H9 (cell line): ENCODE data around the gene PPP1R26. TPM values are rescaled to one million over a fixed set of nuclear protein-coding genes. Genes with fewer than 3 reads are reported as not detected.

ENCODE experiments used
- DNase-seq: peaks from one replicate; pipeline ENCODE4 v3.0.0-alpha.2; 2017
- H2AFZ ChIP-seq: one replicate; pipeline ENCODE4 v1.6.1; 2013; ENCODE audit warnings: mild to moderate bottlenecking, low read length, control low read depth, moderate library complexity
- H2AK5ac ChIP-seq: 2 replicates; pipeline ENCODE4 v1.6.1; 2013; ENCODE audit warnings: low read length, control low read depth, mixed read lengths; ENCODE audit not compliant: insufficient read length
- H2BK120ac ChIP-seq: one replicate; pipeline ENCODE4 v1.6.1; 2013; ENCODE audit warnings: low read depth, mild to moderate bottlenecking, low read length, control low read depth, inconsistent platforms; ENCODE audit not compliant: poor library complexity, severe bottlenecking
- H2BK12ac ChIP-seq: 2 replicates; pipeline ENCODE4 v1.6.1; 2013; ENCODE audit warnings: low read length, control low read depth, mixed read lengths, low read depth; ENCODE audit not compliant: insufficient read length
- H2BK15ac ChIP-seq: 2 replicates; pipeline ENCODE4 v1.6.1; 2013; ENCODE audit warnings: low read depth, low read length, control low read depth
- H2BK20ac ChIP-seq: one replicate; pipeline ENCODE4 v1.6.1; 2013; ENCODE audit warnings: low read depth, mild to moderate bottlenecking, low read length, control low read depth, inconsistent platforms; ENCODE audit not compliant: poor library complexity, severe bottlenecking
- H2BK5ac ChIP-seq: 2 replicates; pipeline ENCODE4 v1.6.1; 2013; ENCODE audit warnings: low read length, control low read depth, mixed read lengths; ENCODE audit not compliant: insufficient read length
- H3K14ac ChIP-seq: 2 replicates; pipeline ENCODE4 v1.6.1; 2013; ENCODE audit warnings: low read length, control low read depth; ENCODE audit not compliant: insufficient read depth
- H3K18ac ChIP-seq: 2 replicates; pipeline ENCODE4 v1.6.1; 2013; ENCODE audit warnings: low read depth, mild to moderate bottlenecking, mixed read lengths, low read length, control low read depth; ENCODE audit not compliant: insufficient read length
- H3K23ac ChIP-seq: 2 replicates; pipeline ENCODE4 v1.6.1; 2013; ENCODE audit warnings: low read length, control low read depth, mixed read lengths, low read depth; ENCODE audit not compliant: insufficient read length
- H3K23me2 ChIP-seq: 2 replicates; pipeline ENCODE4 v1.6.1; 2013; ENCODE audit warnings: low read depth, mild to moderate bottlenecking, mixed read lengths, low read length, control low read depth; ENCODE audit not compliant: insufficient read length, poor library complexity, severe bottlenecking
- H3K27ac ChIP-seq: 2 replicates; pipeline ENCODE4 v1.5.1; 2013; ENCODE audit warnings: low read length, control low read depth, mixed read lengths, low read depth; ENCODE audit not compliant: insufficient read length
- H3K27me3 ChIP-seq: 2 replicates; pipeline ENCODE4 v1.6.1; 2013; ENCODE audit warnings: low read length, control low read depth, inconsistent platforms; ENCODE audit not compliant: insufficient read depth
- H3K4ac ChIP-seq: 2 replicates; pipeline ENCODE4 v1.6.1; 2013; ENCODE audit warnings: low read depth, mild to moderate bottlenecking, control low read depth, inconsistent platforms, low read length, moderate library complexity
- H3K4me1 ChIP-seq: 2 replicates; pipeline ENCODE4 v1.6.1; 2013; ENCODE audit warnings: low read length, control low read depth, inconsistent platforms; ENCODE audit not compliant: insufficient read depth
- H3K4me2 ChIP-seq: 2 replicates; pipeline ENCODE4 v1.6.1; 2013; ENCODE audit warnings: low read length, control low read depth, mixed read lengths; ENCODE audit not compliant: insufficient read length, insufficient read depth
- H3K56ac ChIP-seq: 2 replicates; pipeline ENCODE4 v1.6.1; 2013; ENCODE audit warnings: low read depth, mild to moderate bottlenecking, mixed read lengths, low read length, control low read depth; ENCODE audit not compliant: insufficient read length
- H3K79me1 ChIP-seq: 2 replicates; pipeline ENCODE4 v1.6.1; 2013; ENCODE audit warnings: low read depth, mild to moderate bottlenecking, moderate library complexity, low read length, control low read depth, inconsistent platforms; ENCODE audit not compliant: insufficient read depth, poor library complexity, severe bottlenecking
- H3K79me2 ChIP-seq: 2 replicates; pipeline ENCODE4 v1.6.1; 2013; ENCODE audit warnings: low read length, control low read depth, inconsistent platforms; ENCODE audit not compliant: insufficient read depth
- H3K9ac ChIP-seq: 2 replicates; pipeline ENCODE4 v1.6.1; 2013; ENCODE audit warnings: low read length, control low read depth, mixed read lengths; ENCODE audit not compliant: insufficient read length; ENCODE audit errors: extremely low read depth
- H3K9me3 ChIP-seq: one replicate; pipeline ENCODE4 v1.6.1; 2013; ENCODE audit warnings: low read depth, low read length, inconsistent platforms; ENCODE audit not compliant: control insufficient read depth
- H3T11ph ChIP-seq: one replicate; pipeline ENCODE4 v1.6.1; 2013; ENCODE audit warnings: mild to moderate bottlenecking, low read length, control low read depth, inconsistent platforms
- H4K20me1 ChIP-seq: one replicate; pipeline ENCODE4 v1.6.1; 2013; ENCODE audit not compliant: control insufficient read depth, insufficient read length, insufficient read depth
- H4K5ac ChIP-seq: 2 replicates; pipeline ENCODE4 v1.6.1; 2013; ENCODE audit warnings: low read depth, mild to moderate bottlenecking, mixed read lengths, low read length, control low read depth; ENCODE audit not compliant: insufficient read length
- H4K8ac ChIP-seq: replicated peaks from 2 replicates; pipeline ENCODE4 v1.6.1; 2013; ENCODE audit warnings: low read length, control low read depth, mixed read lengths, low read depth; ENCODE audit not compliant: insufficient read length
- H4K91ac ChIP-seq: 2 replicates; pipeline ENCODE4 v1.6.1; 2013; ENCODE audit warnings: low read depth, mild to moderate bottlenecking, moderate library complexity, mixed read lengths, low read length, control low read depth; ENCODE audit not compliant: insufficient read length
- H3K27ac Mint-ChIP-seq, 3 experiments: 2 replicates in 2 of 3; 3 replicates in 1 of 3; pipeline ENCODE4 v1.8.0; 2020 to 2021; ENCODE audit warnings: mixed read lengths in 3 of 3, mild to moderate bottlenecking in 1 of 3, moderate library complexity in 1 of 3
- H3K27me3 Mint-ChIP-seq: 2 replicates; pipeline ENCODE4 v1.8.0; 2021; ENCODE audit warnings: low read depth, mild to moderate bottlenecking, moderate library complexity, mixed read lengths
- H3K36me3 Mint-ChIP-seq, 3 experiments: 2 replicates in 2 of 3; 3 replicates in 1 of 3; pipeline ENCODE4 v1.8.0; 2020 to 2021; ENCODE audit warnings: low read depth in 3 of 3, mixed read lengths in 3 of 3; ENCODE audit not compliant: insufficient read depth in 1 of 3
- H3K4me1 Mint-ChIP-seq, 2 experiments: 2 replicates each; pipeline ENCODE4 v1.8.0; 2020; ENCODE audit warnings: mixed read lengths in 2 of 2
- H3K4me3 Mint-ChIP-seq, 2 experiments: 2 replicates in 1 of 2; 3 replicates in 1 of 2; pipeline ENCODE4 v1.8.0; 2020 to 2021; ENCODE audit warnings: mild to moderate bottlenecking in 2 of 2, mixed read lengths in 2 of 2, moderate library complexity in 1 of 2
- H3K9me3 Mint-ChIP-seq, 2 experiments: 2 replicates in 1 of 2; 3 replicates in 1 of 2; pipeline ENCODE4 v1.8.0; 2020; ENCODE audit warnings: mild to moderate bottlenecking in 2 of 2, mixed read lengths in 2 of 2, moderate library complexity in 1 of 2
- CTCF ChIP-seq: fragments of 200-600 bp; sonication (generic); conservative IDR thresholded peaks from 3 replicates; pipeline ENCODE4 v1.8.0; 2021; ENCODE audit warnings: antibody characterized with exemption, mild to moderate bottlenecking
- WGBS: extraction: QIAGEN DNeasy Blood & Tissue Kit; methylation state at CpG from one replicate; pipeline ENCODE4 v1.1.7; 2013; ENCODE audit warnings: missing lambda C conversion rate, low lambda C conversion rate, mixed read lengths; ENCODE audit not compliant: insufficient read length; ENCODE audit errors: extremely low coverage; 5-methylcytosine and 5-hydroxymethylcytosine counted together
- total RNA-seq: library from RNA; stranded (reverse); gene quantifications from 2 replicates; pipeline ENCODE4 v1.2.1, GENCODE V29; 2021

Gene PPP1R26
- total RNA-seq, 1 experiment from 2014 or later, result 38.0 TPM

- Histone ChIP-seq H2AK5ac (no peak overlapping the region), H3K9me3 (no peaks in the 10 kb centered on the region), H3K23ac (no peak overlapping the region), H3K18ac (no peak overlapping the region), H2BK120ac (no peak overlapping the region), H2BK20ac (no peak overlapping the region), H3K9ac (no peak overlapping the region), H3K4me1 (no peaks in the 10 kb centered on the region; the same call in 1 of the 2 replicates), H2BK5ac (no peak overlapping the region), H4K91ac (no peak overlapping the region), H3K4ac (no peak overlapping the region), H3K23me2 (peaks cover 4% of the 10 kb centered on the region), H2AFZ (no peak overlapping the region), H3K14ac (no peak overlapping the region), H3K27ac (no peak overlapping the region), H3K79me1 (no peaks in the 10 kb centered on the region), H3T11ph (no peak overlapping the region), H4K20me1 (no peaks in the 10 kb centered on the region), H2BK15ac (no peak overlapping the region), H3K4me2 (no peak overlapping the region), H4K8ac (no peak overlapping the region), H2BK12ac (no peak overlapping the region), H3K79me2 (no peaks in the 10 kb centered on the region), H4K5ac (no peak overlapping the region), H3K56ac (no peak overlapping the region), H3K27me3 (no peaks in the 10 kb centered on the region)
- peaks cover 18 to 38% (median 37%) of the 10 kb centered on the region in 3 experiments; a peak in 6 of 7 replicates for H3K36me3 Mint-ChIP-seq
- no peaks in the 10 kb centered on the region; a peak in 1 of 5 replicates for H3K9me3 Mint-ChIP-seq
- no peaks in the 10 kb centered on the region for H3K27me3 Mint-ChIP-seq
- no peak for DNase-seq
- TF ChIP-seq CTCF, result no peak
- H3K4me3 Mint-ChIP-seq, result no peak overlapping the region
- WGBS, result no CpG with 5 or more reads among the region's 24 CpGs
- peak overlapping the region in 2 of 3 experiments; percentile 59 to 85; a peak in 5 of 7 replicates for H3K27ac Mint-ChIP-seq
- peaks cover 3 to 10% of the 10 kb centered on the region in 2 experiments for H3K4me1 Mint-ChIP-seq
Observed at GRCh38 chr9:135505406-135506187, 26.0 kb downstream of the PPP1R26 start.
